T-cell (primary cell): ENCODE data around the gene UBE2H. TPM values are rescaled to one million over a fixed set of nuclear protein-coding genes. Genes with fewer than 3 reads are reported as not detected.
"Not testable (repeated sequence)": the region's sequence is repeated elsewhere in the genome, so short reads cannot be mapped to it uniquely, and the experiment has no call there.

Experiments
- ATAC-seq, 4 experiments: fragments of 200-7000 bp in 3 of 4; fragments of 150-1000 bp in 1 of 4; cut with Tn5 transposase; replicated peaks in 1 of 4; 1 replicate in 3 of 4; 2 replicates in 1 of 4; pipeline ENCODE4 v1.10.0; 2021; ENCODE audit warnings: moderate library complexity in 3 of 4, mild to moderate bottlenecking in 2 of 4, moderate number of reproducible peaks in 1 of 4
- CTCF ChIA-PET, 2 donors: fragments of 300-600 bp; sonication (Branson Sonifier 250); formaldehyde crosslinking; loops; one replicate each; lab custom pipeline; 2022; ENCODE audit warnings: antibody characterized with exemption in 2 of 2; lab: Charles Lee
- POLR2A ChIA-PET, 2 donors: fragments of 300-600 bp; sonication (Branson Sonifier 250); formaldehyde crosslinking; loops; one replicate each; lab custom pipeline; 2022; ENCODE audit warnings: antibody characterized with exemption in 2 of 2; lab: Charles Lee
- DNase-seq, 35 experiments: peaks; one replicate each; pipeline versions ENCODE4 v3.0.0 to v3.0.0-alpha.2; 2013 to 2023
- H3K27ac ChIP-seq: one replicate; pipeline ENCODE4 v1.5.1; 2013; ENCODE audit warnings: low read length
- H3K27me3 ChIP-seq, 2 experiments: replicated peaks in 1 of 2; 1 replicate in 1 of 2; 2 replicates in 1 of 2; pipeline versions ENCODE4 v1.6.1 to v1.7.0; 2013; ENCODE audit warnings: low read length in 1 of 2, mixed read lengths in 1 of 2; ENCODE audit not compliant: control insufficient read depth in 2 of 2, insufficient read depth in 2 of 2; ENCODE audit errors: extremely low read depth in 1 of 2
- H3K36me3 ChIP-seq, 2 donors: 1 replicate in 1 of 2; 2 replicates in 1 of 2; pipeline versions ENCODE4 v1.6.1 to v1.7.0; 2013; ENCODE audit warnings: low read length in 1 of 2; ENCODE audit not compliant: control insufficient read depth in 2 of 2, insufficient read depth in 1 of 2; ENCODE audit errors: extremely low read depth in 1 of 2
- H3K4me1 ChIP-seq, 2 experiments: 1 replicate in 1 of 2; 2 replicates in 1 of 2; pipeline versions ENCODE4 v1.6.1 to v1.7.0; 2013; ENCODE audit warnings: low read length in 2 of 2, mixed read lengths in 1 of 2; ENCODE audit not compliant: insufficient read depth in 2 of 2, control insufficient read depth in 1 of 2; ENCODE audit errors: extremely low read depth in 1 of 2
- H3K4me3 ChIP-seq, 2 donors: 1 replicate in 1 of 2; 2 replicates in 1 of 2; pipeline versions ENCODE4 v1.5.1 to v1.7.0; 2013; ENCODE audit warnings: mild to moderate bottlenecking in 2 of 2, low read length in 1 of 2, moderate library complexity in 1 of 2; ENCODE audit not compliant: control insufficient read depth in 1 of 2; ENCODE audit errors: extremely low read depth in 1 of 2
- H3K9me3 ChIP-seq: 2 replicates; pipeline ENCODE4 v1.7.0; 2013
- H3K27ac Mint-ChIP-seq, 2 donors: one replicate each; pipeline ENCODE4 v1.8.0; 2020 to 2021; ENCODE audit warnings: mild to moderate bottlenecking in 2 of 2, mixed read lengths in 2 of 2
- H3K27me3 Mint-ChIP-seq, 2 donors: one replicate each; pipeline ENCODE4 v1.8.0; 2021 to 2022; ENCODE audit warnings: mixed read lengths in 2 of 2
- H3K36me3 Mint-ChIP-seq: one replicate; pipeline ENCODE4 v1.8.0; 2021; ENCODE audit warnings: mixed read lengths
- H3K4me1 Mint-ChIP-seq, 3 donors: one replicate each; pipeline ENCODE4 v1.8.0; 2020 to 2022; ENCODE audit warnings: mixed read lengths in 3 of 3, mild to moderate bottlenecking in 1 of 3
- H3K4me3 Mint-ChIP-seq, 3 donors: one replicate each; pipeline ENCODE4 v1.8.0; 2020 to 2022; ENCODE audit warnings: mild to moderate bottlenecking in 3 of 3, mixed read lengths in 3 of 3, moderate library complexity in 3 of 3
- H3K9me3 Mint-ChIP-seq, 3 donors: one replicate each; pipeline ENCODE4 v1.8.0; 2020 to 2022; ENCODE audit warnings: mixed read lengths in 3 of 3
- WGBS: methylation state at CpG from one replicate; pipeline ENCODE4 v1.1.5; 2013; ENCODE audit warnings: missing lambda C conversion rate; ENCODE audit not compliant: insufficient coverage; 5-methylcytosine and 5-hydroxymethylcytosine counted together
- total RNA-seq, 35 experiments: library from RNA in 6 of 35; stranded (reverse) in 6 of 35; fragments of 120-200 nt in 1 of 35; gene quantifications; one replicate each; pipeline versions ENCODE4 v1.2.1 to v1.2.4 and lab custom pipeline; 2013 to 2026

UBE2H gene
- total RNA-seq, 5 donors from 2014 or later (not counting 1 experiment from before 2014, with no cell fraction given) = 37.5 to 63.8 (median 50.1) TPM

DNA sequence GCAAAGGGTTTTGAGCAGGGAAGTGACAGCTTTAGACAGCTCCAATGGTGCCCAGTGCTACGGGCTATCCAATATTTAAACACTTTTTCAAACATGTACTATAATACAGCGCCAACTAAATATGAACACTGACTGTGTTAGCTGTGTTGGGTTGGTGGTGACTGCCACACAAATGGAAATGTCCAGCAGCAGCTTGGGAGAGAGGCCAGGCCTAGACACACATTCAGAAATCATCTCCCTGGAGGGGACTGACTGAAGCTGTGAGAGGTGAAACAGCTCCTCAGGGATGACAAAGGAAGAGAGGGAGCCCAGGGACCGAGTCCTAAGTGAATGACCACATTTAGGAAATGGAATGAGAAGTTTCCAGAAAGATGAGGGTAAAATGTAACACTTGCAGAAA lies 115.8 kb downstream of the UBE2H start:
- Mint-ChIP-seq H3K27me3 (no peaks in the 10 kb centered on the region), H3K36me3 (peaks cover 42% of the 10 kb centered on the region), H3K4me3 (no peak overlapping the region), H3K27ac (peak overlapping the region; percentile 1 to 7), H3K9me3 (no peaks in the 10 kb centered on the region), H3K4me1 (peaks cover 15 to 16% (median 16%) of the 10 kb centered on the region in 3 donors)
- Histone ChIP-seq H3K36me3 (peaks cover 0 to 56% of the 10 kb centered on the region in 2 donors), H3K27ac (no peak overlapping the region), H3K4me3 (no peak overlapping the region), H3K27me3 (no peaks in the 10 kb centered on the region), H3K4me1 (peaks cover 4 to 8% of the 10 kb centered on the region in 2 experiments), H3K9me3 (no peaks in the 10 kb centered on the region)
- DNase-seq (no peak), ATAC-seq (no peak)
- WGBS = 80% methylated on average over 1 of the region's 3 CpGs
- POLR2A ChIA-PET = interaction anchor here in 1 of 2 donors (0.5 kb wide), 1 partner anchor 11 kb away, joined by 3 read pairs; no protein-coding TSS in a partner anchor
- CTCF ChIA-PET = no interaction called here

DNA sequence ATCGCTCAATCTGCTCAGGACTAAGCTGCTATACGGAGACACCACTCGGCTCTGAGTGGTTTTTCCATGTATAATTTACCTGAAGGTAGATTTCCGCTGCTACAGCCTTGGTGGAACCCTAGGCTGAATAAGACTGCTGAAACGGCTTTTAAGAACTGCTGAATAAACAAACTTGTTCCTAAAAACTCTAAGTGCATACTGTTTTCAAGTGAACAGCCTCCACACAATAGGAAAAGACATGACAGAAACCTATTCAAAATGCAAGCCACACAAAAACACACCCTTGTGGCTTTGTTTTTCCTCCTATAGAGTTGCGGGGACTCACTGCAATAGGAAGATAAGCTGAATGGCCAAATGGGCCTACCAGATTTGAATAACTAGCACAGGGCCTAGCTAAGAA lies 117.2 kb downstream of the UBE2H start:
- H3K4me1 ChIP-seq = no peaks in the 10 kb centered on the region
- H3K4me1 Mint-ChIP-seq = peaks cover 3 to 9% (median 3%) of the 10 kb centered on the region in 3 donors
- H3K36me3 ChIP-seq = peaks cover 0 to 56% of the 10 kb centered on the region in 2 donors
- DNase-seq (no peak), ATAC-seq (no peak)
- no peaks in the 10 kb centered on the region for H3K27me3 ChIP-seq
- no peak overlapping the region for H3K4me3 Mint-ChIP-seq
- peaks cover 43% of the 10 kb centered on the region for H3K36me3 Mint-ChIP-seq
- H3K27ac ChIP-seq = no peak overlapping the region
- no peak overlapping the region for H3K27ac Mint-ChIP-seq
- ChIA-PET CTCF (no interaction called here), POLR2A (interaction anchor here in 1 of 2 donors (0.6 kb wide), 1 partner anchor 10 kb away, joined by 4 read pairs; no protein-coding TSS in a partner anchor)
- 82% methylated on average over 4 of the region's 6 CpGs for WGBS
- no peaks in the 10 kb centered on the region for H3K9me3 ChIP-seq
- no peak overlapping the region for H3K4me3 ChIP-seq
- H3K9me3 Mint-ChIP-seq = no peaks in the 10 kb centered on the region
- no peaks in the 10 kb centered on the region for H3K27me3 Mint-ChIP-seq

DNA sequence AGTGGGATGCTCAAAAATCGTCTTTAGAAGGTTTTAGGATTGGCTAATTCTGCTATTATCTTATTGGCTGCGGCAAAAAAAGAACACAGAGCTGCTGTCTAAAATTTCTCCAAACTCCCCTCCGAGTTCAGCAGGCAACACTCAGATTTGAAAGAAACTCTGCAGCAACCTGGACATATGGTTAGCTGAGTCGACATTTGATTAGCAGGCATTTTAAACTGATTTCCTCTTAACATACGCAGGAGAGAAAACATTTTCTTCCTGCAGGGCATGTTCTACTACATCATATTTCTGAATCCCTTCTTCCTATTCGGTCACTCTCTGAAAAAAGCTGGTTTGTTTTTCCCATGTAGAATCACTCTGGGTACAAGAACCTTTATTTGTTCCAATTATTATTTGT lies 119.4 kb downstream of the UBE2H start:
- H3K4me3 ChIP-seq, H3K4me3 Mint-ChIP-seq, ATAC-seq, H3K27ac ChIP-seq, CTCF ChIA-PET, DNase-seq, H3K9me3 ChIP-seq, H3K27ac Mint-ChIP-seq, H3K27me3 ChIP-seq, H3K27me3 Mint-ChIP-seq, H3K9me3 Mint-ChIP-seq: not testable (repeated sequence)
- Histone ChIP-seq H3K36me3 (peaks cover 0 to 48% of the 10 kb centered on the region in 2 donors), H3K4me1 (peaks cover 0 to 14% of the 10 kb centered on the region in 2 experiments)
- peaks cover 39% of the 10 kb centered on the region for H3K36me3 Mint-ChIP-seq
- WGBS = 88% methylated on average over 3 of the region's 6 CpGs
- POLR2A ChIA-PET = interaction anchor here in 1 of 2 donors (0.5 kb wide), 1 partner anchor 194 kb away, joined by 5 read pairs; no protein-coding TSS in a partner anchor
- H3K4me1 Mint-ChIP-seq = peaks cover 9 to 14% (median 12%) of the 10 kb centered on the region in 3 donors

DNA sequence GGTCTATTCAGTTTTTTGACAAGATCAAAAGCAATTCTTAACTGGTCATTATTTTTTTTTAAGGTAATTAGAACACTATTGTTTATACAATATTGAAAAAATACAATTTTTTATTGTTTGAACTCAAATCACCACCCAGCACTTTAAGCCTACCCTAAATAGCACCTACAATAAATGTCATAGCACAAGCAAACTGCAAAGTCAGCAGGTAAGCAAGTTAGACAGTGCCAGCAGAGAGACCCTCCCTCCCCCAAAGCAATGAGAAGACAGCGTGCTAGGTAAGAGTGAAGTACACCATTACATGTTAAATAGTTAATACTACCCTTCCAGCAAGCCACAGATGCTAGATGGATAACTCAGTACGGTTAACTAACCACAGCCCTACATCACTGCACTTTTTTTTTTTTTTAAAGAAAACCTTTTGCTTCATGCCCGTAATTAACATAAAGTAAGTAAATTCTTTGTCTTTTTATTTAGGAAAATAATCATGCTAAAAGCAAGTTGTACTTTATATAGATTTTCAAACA lies 120.0 kb downstream of the UBE2H start:
- DNase-seq (no peak), ATAC-seq (no peak)
- Mint-ChIP-seq H3K36me3 (peaks cover 38% of the 10 kb centered on the region), H3K27ac (no peak overlapping the region), H3K27me3 (no peaks in the 10 kb centered on the region), H3K4me3 (no peak overlapping the region), H3K9me3 (no peaks in the 10 kb centered on the region), H3K4me1 (peaks cover 9 to 14% (median 12%) of the 10 kb centered on the region in 3 donors)
- POLR2A ChIA-PET = interaction anchor here in 1 of 2 donors (0.5 kb wide), 1 partner anchor 194 kb away, joined by 5 read pairs; no protein-coding TSS in a partner anchor
- Histone ChIP-seq H3K9me3 (no peaks in the 10 kb centered on the region), H3K36me3 (peaks cover 0 to 43% of the 10 kb centered on the region in 2 donors), H3K27ac (no peak overlapping the region), H3K4me3 (no peak overlapping the region), H3K27me3 (no peaks in the 10 kb centered on the region), H3K4me1 (peaks cover 0 to 14% of the 10 kb centered on the region in 2 experiments)
- CTCF ChIA-PET = no interaction called here
- WGBS = no CpG with 5 or more reads among the region's 3 CpGs

DNA sequence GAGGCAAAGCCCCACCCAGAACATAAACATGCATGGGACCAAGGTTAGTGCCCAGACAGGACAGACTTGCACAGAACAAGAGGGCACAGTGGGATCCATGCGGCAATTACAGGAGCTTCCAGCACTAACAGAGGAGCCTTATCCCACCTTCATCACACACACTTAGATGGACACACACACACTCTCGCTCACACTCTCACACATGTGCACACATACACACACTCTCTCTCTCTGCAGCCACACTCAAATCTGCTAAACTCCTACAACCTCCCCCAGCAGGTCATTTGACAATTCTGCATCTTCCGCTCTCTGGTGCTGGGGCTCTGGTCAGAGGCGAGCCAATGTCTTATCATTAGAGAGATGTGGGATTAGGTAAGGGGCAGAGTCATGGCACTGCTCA lies 120.5 kb downstream of the UBE2H start:
- POLR2A ChIA-PET = no interaction called here
- no peaks in the 10 kb centered on the region for H3K27me3 Mint-ChIP-seq
- peaks cover 0 to 39% of the 10 kb centered on the region in 2 donors for H3K36me3 ChIP-seq
- no peaks in the 10 kb centered on the region for H3K9me3 Mint-ChIP-seq
- CTCF ChIA-PET = interaction anchor here in 1 of 2 donors (0.6 kb wide), 1 partner anchor 202 kb away, joined by 3 read pairs; no protein-coding TSS in a partner anchor
- H3K4me1 Mint-ChIP-seq = peaks cover 9 to 13% (median 12%) of the 10 kb centered on the region in 3 donors
- peaks cover 0 to 14% of the 10 kb centered on the region in 2 experiments for H3K4me1 ChIP-seq
- 96% methylated on average over 2 of the region's 4 CpGs for WGBS
- H3K27ac Mint-ChIP-seq = no peak overlapping the region
- no peaks in the 10 kb centered on the region for H3K27me3 ChIP-seq
- no peaks in the 10 kb centered on the region for H3K9me3 ChIP-seq
- peaks cover 33% of the 10 kb centered on the region for H3K36me3 Mint-ChIP-seq
- ATAC-seq = no peak
- no peak overlapping the region for H3K27ac ChIP-seq
- DNase-seq = no peak
- no peak overlapping the region for H3K4me3 Mint-ChIP-seq
- H3K4me3 ChIP-seq = no peak overlapping the region

DNA sequence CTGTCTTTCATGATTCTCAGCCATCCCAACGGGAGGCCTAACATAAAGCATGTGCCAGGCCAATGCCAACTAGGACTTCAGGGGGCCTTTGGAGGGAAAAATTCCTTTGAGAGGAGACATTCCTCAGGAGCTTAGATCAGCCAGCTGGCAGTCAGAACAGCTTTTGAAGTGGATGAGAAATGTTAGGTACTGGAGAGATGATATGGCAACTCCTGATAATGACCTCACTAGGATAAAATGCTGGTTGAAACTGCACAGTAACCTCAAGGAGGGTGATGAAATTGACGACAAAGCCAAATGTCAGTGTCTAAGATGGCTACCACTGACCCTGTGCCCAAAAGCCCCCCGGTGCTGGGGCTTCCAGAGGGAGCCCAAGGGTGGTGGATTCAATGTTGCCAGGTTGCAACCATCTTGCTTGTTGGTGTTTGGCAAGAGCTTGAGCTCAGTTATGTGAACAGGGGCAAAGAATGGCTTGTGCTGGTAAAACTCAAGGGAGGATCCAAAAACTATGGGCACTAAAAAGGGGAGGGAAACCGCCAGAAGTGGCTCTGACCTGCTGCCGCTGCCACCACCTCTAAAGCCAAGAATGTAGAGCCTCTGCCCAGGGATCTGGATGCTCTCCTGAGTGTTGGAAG lies 121.2 kb downstream of the UBE2H start:
- H3K9me3 Mint-ChIP-seq = no peaks in the 10 kb centered on the region
- H3K36me3 Mint-ChIP-seq = peaks cover 29% of the 10 kb centered on the region
- ATAC-seq = no peak
- WGBS = 85% methylated on average over 4 of the region's 5 CpGs
- Histone ChIP-seq H3K4me3 (no peak overlapping the region), H3K9me3 (no peaks in the 10 kb centered on the region), H3K4me1 (peaks cover 0 to 14% of the 10 kb centered on the region in 2 experiments), H3K36me3 (peaks cover 0 to 33% of the 10 kb centered on the region in 2 donors), H3K27ac (no peak overlapping the region), H3K27me3 (no peaks in the 10 kb centered on the region)
- H3K4me3 Mint-ChIP-seq = no peak overlapping the region
- no peaks in the 10 kb centered on the region for H3K27me3 Mint-ChIP-seq
- POLR2A ChIA-PET = interaction anchor here in 1 of 2 donors (0.6 kb wide), 2 partner anchors 26 to 220 kb away, joined by 3 to 5 read pairs; partner anchors contain the start of gene NRF1
- CTCF ChIA-PET = interaction anchor here in 1 of 2 donors (0.6 kb wide), 1 partner anchor 201 kb away, joined by 3 read pairs; no protein-coding TSS in a partner anchor
- peak overlapping the region in 1 of 2 donors; percentile 31 for H3K27ac Mint-ChIP-seq
- no peak for DNase-seq
- H3K4me1 Mint-ChIP-seq = peaks cover 9 to 12% (median 9%) of the 10 kb centered on the region in 3 donors
